Measurements from ENCODE around the gene SLC25A25.
A peak's percentile ranks its signal among the peaks of the same experiment; 100 is the strongest.

Gene SLC25A25

DNA sequence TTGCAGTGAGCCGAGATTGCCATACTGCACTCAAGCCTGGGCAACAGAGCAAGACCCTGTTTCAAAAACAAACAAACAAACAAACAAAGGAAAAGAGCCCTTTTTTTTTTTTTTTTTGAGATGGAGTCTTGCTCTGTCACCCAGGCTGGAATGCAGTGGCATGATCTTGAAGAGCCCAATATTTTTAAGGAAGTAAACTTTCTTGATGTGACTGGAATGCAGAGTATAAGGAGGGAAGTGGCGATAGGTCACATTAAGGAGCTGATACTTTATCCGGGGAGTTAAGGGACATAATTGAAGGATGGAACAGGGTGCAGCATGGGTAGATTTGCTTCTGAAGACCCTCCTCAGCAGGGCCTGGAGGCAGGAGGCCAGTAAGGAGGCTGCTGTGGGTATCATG lies 13.9 kb upstream of the SLC25A25 start:
- H3K9me3 ChIP-seq (ENCODE audit: control insufficient read depth, low read length) = no peaks in the 10 kb centered on the region
- peaks cover 39% of the 10 kb centered on the region for H3K4me1 ChIP-seq (ENCODE audit: control insufficient read depth, insufficient read depth, low read length)
- H3K9ac ChIP-seq (ENCODE audit: low read length) = no peak overlapping the region
- H3K4me3 ChIP-seq (ENCODE audit: low read length) = no peak overlapping the region
- H3K27me3 ChIP-seq (ENCODE audit: control insufficient read depth, insufficient read depth, low read length) = no peaks in the 10 kb centered on the region
- no peaks in the 10 kb centered on the region for H3K36me3 ChIP-seq (ENCODE audit: control insufficient read depth, insufficient read depth, low read length)

- peaks cover 39% of the 10 kb centered on the region for H3K4me1 ChIP-seq (ENCODE audit: control insufficient read depth, insufficient read depth, low read length)
- H3K9me3 ChIP-seq (ENCODE audit: control insufficient read depth, low read length) = no peaks in the 10 kb centered on the region
- H3K36me3 ChIP-seq (ENCODE audit: control insufficient read depth, insufficient read depth, low read length) = no peaks in the 10 kb centered on the region
- peak overlapping the region; percentile 48 for H3K9ac ChIP-seq (ENCODE audit: low read length)
- no peaks in the 10 kb centered on the region for H3K27me3 ChIP-seq (ENCODE audit: control insufficient read depth, insufficient read depth, low read length)
- H3K4me3 ChIP-seq (ENCODE audit: low read length) = no peak overlapping the region
Measured at GRCh38 chr9:128055344-128056040, 12.5 kb upstream of the SLC25A25 start.

GRCh38 chr9:128056086-128056485 lies 11.9 kb upstream of the SLC25A25 start:
- H3K9ac ChIP-seq (ENCODE audit: low read length) = peak overlapping the region; percentile 48
- no peaks in the 10 kb centered on the region for H3K27me3 ChIP-seq (ENCODE audit: control insufficient read depth, insufficient read depth, low read length)
- H3K9me3 ChIP-seq (ENCODE audit: control insufficient read depth, low read length) = no peaks in the 10 kb centered on the region
- peaks cover 33% of the 10 kb centered on the region for H3K4me1 ChIP-seq (ENCODE audit: control insufficient read depth, insufficient read depth, low read length)
- H3K4me3 ChIP-seq (ENCODE audit: low read length) = no peak overlapping the region
- no peaks in the 10 kb centered on the region for H3K36me3 ChIP-seq (ENCODE audit: control insufficient read depth, insufficient read depth, low read length)

- H3K4me1 ChIP-seq (ENCODE audit: control insufficient read depth, insufficient read depth, low read length) = peaks cover 25% of the 10 kb centered on the region
- no peaks in the 10 kb centered on the region for H3K27me3 ChIP-seq (ENCODE audit: control insufficient read depth, insufficient read depth, low read length)
- no peaks in the 10 kb centered on the region for H3K9me3 ChIP-seq (ENCODE audit: control insufficient read depth, low read length)
- H3K9ac ChIP-seq (ENCODE audit: low read length) = no peak overlapping the region
- H3K4me3 ChIP-seq (ENCODE audit: low read length) = no peak overlapping the region
- no peaks in the 10 kb centered on the region for H3K36me3 ChIP-seq (ENCODE audit: control insufficient read depth, insufficient read depth, low read length)
Measured at GRCh38 chr9:128056887-128057723, 10.9 kb upstream of the SLC25A25 start.

DNA sequence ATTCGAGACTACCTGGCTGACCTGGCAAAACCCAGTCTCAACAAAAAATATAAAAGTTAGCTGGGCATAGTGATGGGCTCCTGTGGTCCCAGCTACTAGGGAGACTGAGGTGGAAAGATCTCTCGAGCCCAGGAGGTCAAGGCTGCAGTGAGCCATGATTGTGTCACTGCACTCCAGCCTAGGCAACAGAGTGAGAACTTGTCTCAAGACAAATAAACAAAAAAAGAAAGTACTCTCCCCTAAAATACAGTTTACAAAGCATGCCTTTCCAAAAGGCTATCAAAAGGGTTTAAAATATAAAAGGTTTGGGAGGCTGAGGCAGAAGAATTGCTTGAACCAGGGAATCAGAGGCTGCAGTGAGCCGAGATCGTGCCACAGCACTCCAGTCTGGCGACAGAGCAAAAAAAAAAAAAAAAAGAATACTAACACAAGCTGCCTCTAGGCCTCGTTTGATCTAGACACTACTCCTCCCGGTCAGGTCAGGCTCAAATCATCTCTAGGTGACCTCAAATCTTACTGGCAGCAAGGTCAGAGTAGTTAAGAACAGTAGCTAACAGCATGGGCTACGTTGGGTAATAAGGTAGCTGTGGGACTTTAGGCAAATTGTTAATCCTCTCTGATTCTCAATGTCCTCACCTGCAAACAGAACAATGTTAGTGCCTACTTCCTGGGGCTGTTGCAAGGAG lies 10.2 kb upstream of the SLC25A25 start:
- no peak overlapping the region for H3K9ac ChIP-seq (ENCODE audit: low read length)
- no peak overlapping the region for H3K4me3 ChIP-seq (ENCODE audit: low read length)
- H3K4me1 ChIP-seq (ENCODE audit: control insufficient read depth, insufficient read depth, low read length) = peaks cover 22% of the 10 kb centered on the region
- H3K36me3 ChIP-seq (ENCODE audit: control insufficient read depth, insufficient read depth, low read length) = peaks cover 7% of the 10 kb centered on the region
- no peaks in the 10 kb centered on the region for H3K27me3 ChIP-seq (ENCODE audit: control insufficient read depth, insufficient read depth, low read length)
- no peaks in the 10 kb centered on the region for H3K9me3 ChIP-seq (ENCODE audit: control insufficient read depth, low read length)

DNA sequence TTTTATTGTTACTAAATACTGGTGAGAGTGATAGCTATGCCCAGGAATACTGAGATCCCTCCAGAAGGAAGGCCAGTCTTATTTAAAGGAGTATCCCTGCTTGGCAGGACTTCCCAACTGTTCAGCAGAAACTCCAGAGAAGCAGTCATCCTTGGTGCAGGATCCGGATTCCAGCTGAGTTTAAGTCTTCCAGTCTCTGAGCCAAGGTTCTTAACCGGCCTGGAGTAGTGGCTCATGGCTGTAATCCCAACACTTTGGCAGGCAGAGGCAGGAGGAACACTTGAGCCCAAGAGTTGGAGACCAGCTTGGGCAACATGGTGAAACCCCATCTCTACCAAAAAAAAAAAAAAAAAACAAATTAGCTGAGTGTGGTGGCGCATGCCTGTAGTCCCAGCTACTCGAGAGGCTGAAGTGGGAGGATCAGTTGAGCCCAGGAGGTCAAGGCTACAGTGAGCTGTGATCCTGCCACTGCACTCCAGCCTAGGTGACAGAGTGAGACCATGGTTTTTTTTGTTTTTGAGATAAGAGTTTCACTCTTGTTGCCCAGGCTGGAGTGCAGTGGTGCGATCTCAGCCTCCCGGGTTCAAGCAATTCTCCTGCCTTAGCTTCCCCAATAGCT lies 8.6 kb upstream of the SLC25A25 start:
- H3K4me3 ChIP-seq (ENCODE audit: low read length) = no peak overlapping the region
- H3K36me3 ChIP-seq (ENCODE audit: control insufficient read depth, insufficient read depth, low read length) = peaks cover 10% of the 10 kb centered on the region
- no peaks in the 10 kb centered on the region for H3K9me3 ChIP-seq (ENCODE audit: control insufficient read depth, low read length)
- H3K4me1 ChIP-seq (ENCODE audit: control insufficient read depth, insufficient read depth, low read length) = peaks cover 22% of the 10 kb centered on the region
- H3K27me3 ChIP-seq (ENCODE audit: control insufficient read depth, insufficient read depth, low read length) = no peaks in the 10 kb centered on the region
- H3K9ac ChIP-seq (ENCODE audit: low read length) = no peak overlapping the region

DNA sequence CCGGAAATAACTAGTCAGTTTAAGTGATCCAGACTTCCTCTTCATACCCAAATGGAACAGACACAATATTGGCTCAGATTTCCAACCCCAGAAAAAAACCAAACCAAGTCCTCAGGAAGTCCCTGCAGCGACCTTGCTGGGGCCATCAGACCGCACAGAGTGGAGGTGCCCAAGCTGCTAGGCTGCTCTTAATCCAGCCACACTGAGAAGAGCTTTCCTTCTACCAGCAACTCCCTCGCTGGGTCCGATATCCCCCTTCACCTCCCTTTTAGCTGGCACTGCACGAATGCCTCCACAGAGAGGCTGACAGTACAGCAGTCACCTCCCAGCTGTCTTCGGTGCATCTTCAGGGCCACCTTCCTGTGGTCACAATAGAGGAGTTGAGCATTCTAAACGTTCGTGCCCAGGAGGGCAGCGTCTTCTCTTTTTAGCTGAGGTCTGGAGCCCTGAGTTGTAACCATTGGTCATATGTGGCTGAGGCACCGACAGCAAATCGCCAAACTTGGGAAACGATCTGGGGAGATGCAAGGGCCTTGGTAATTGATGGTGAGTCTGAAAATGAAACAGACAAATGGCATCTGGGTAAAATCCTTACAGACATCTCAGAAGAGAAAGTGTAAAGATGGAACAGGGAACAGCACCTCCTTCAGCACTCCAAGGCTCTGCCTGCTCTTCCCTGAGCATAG lies 6.6 kb upstream of the SLC25A25 start:
- Histone ChIP-seq H3K9me3 (ENCODE audit: control insufficient read depth, low read length) (no peaks in the 10 kb centered on the region), H3K4me3 (ENCODE audit: low read length) (no peak overlapping the region), H3K36me3 (ENCODE audit: control insufficient read depth, insufficient read depth, low read length) (peaks cover 10% of the 10 kb centered on the region), H3K27me3 (ENCODE audit: control insufficient read depth, insufficient read depth, low read length) (no peaks in the 10 kb centered on the region), H3K9ac (ENCODE audit: low read length) (no peak overlapping the region), H3K4me1 (ENCODE audit: control insufficient read depth, insufficient read depth, low read length) (peaks cover 22% of the 10 kb centered on the region)

GRCh38 chr9:128062279-128062678 lies 5.8 kb upstream of the SLC25A25 start:
- H3K36me3 ChIP-seq (ENCODE audit: control insufficient read depth, insufficient read depth, low read length) = peaks cover 10% of the 10 kb centered on the region
- H3K9ac ChIP-seq (ENCODE audit: low read length) = no peak overlapping the region
- no peaks in the 10 kb centered on the region for H3K27me3 ChIP-seq (ENCODE audit: control insufficient read depth, insufficient read depth, low read length)
- H3K4me1 ChIP-seq (ENCODE audit: control insufficient read depth, insufficient read depth, low read length) = peaks cover 23% of the 10 kb centered on the region
- H3K4me3 ChIP-seq (ENCODE audit: low read length) = no peak overlapping the region
- H3K9me3 ChIP-seq (ENCODE audit: control insufficient read depth, low read length) = no peaks in the 10 kb centered on the region

DNA sequence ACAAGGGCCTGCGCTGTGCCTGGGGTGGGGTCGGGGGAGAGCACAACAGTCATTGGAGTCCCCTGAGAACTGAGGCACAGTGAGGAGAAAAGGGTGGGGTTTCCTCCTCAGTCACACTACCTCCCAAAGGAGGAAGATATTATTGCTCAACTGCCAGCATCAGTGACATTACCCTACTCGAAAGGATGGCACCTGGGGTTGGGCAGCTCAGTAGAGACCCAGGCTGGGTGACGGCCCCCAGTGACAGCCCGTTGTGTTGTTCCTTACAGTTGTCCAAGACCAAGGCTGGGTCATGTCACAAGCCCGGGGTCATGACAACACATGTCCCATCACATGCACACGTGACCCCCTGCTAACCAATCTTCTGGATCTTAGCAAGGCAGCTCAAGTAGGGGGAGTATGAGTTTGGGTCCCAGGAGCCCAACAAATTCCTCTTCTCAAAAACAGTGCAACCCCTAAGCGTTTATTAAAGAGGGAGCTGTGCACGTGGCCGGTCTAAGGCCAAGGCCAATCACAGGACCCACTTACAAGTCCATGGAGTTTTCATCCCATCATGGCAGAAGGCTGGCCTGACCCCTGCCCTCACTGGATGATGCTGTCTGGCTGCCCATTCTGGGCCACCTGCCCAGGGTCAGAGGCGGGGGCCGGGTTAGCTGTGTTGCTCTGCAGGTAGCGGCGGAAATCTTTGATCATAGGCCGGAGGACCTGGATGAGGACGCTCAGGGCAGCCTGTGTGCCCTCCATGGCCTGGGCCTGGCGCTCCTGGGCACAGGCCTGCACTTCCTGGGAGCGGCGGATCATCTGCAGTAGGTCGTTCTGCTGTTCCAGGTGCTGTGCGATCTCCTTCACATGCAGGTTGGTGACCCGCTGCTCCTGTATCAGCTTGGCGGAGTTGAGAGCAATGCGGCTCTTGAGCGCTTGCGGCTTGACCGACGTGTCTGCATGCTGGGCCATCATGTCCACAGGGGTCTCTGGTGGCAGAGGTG lies 4.9 kb upstream of the SLC25A25 start:
- H3K9ac ChIP-seq (ENCODE audit: low read length) = no peak overlapping the region
- peaks cover 19% of the 10 kb centered on the region for H3K4me1 ChIP-seq (ENCODE audit: control insufficient read depth, insufficient read depth, low read length)
- peaks cover 10% of the 10 kb centered on the region for H3K36me3 ChIP-seq (ENCODE audit: control insufficient read depth, insufficient read depth, low read length)
- no peaks in the 10 kb centered on the region for H3K27me3 ChIP-seq (ENCODE audit: control insufficient read depth, insufficient read depth, low read length)
- H3K4me3 ChIP-seq (ENCODE audit: low read length) = no peak overlapping the region
- H3K9me3 ChIP-seq (ENCODE audit: control insufficient read depth, low read length) = no peaks in the 10 kb centered on the region

DNA sequence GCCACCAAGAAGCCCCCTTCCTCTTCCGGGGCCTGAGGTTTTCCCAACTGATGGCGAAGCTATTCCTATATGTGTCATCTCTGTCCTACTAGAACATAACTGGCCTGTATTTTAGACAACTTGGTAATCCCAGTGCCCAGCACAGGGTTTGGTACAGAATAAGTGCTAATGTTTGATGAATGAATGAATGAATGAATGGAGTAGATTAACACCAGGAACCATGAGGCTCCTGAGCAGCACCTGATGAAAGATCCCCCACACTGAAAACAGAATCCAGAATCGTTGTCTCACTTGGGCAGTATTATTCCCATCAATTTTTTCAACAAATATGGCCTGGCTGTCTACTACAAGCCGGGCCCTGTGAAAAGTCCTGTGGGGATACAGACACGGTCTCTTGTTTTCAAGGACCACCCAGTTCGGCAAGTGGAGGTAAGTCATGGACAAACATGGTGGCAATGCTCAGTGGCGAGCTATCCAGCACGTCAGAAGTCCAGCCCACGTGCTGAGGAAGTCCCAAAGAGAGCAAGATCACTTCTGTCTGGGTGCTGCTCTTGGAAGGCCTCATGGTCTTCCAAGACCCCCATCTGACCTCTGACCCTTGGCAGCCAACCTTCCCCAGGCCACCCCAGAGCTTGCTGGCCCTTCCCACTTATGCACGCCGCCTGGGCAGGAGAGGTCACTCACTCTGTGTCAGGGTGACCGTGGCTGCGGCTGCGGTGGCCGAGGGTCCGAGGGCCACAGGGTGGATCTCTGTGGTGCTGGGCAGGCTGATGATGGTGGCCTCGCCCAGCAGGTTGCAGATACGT lies 1.9 kb upstream of the SLC25A25 start:
- Histone ChIP-seq H3K4me3 (ENCODE audit: low read length) (peak overlapping the region; percentile 90), H3K9ac (ENCODE audit: low read length) (peak overlapping the region; percentile 86), H3K9me3 (ENCODE audit: control insufficient read depth, low read length) (no peaks in the 10 kb centered on the region), H3K4me1 (ENCODE audit: control insufficient read depth, insufficient read depth, low read length) (peaks cover 19% of the 10 kb centered on the region), H3K36me3 (ENCODE audit: control insufficient read depth, insufficient read depth, low read length) (peaks cover 10% of the 10 kb centered on the region), H3K27me3 (ENCODE audit: control insufficient read depth, insufficient read depth, low read length) (no peaks in the 10 kb centered on the region)

All from mucosa of stomach (tissue), 1 donor.